SK-N-SH treated with all-trans-retinoic acid at 6 μM for 48 hours (cell line): ENCODE results near the gene SDK1.

ENCODE experiments used
- ESRRG ChIP-seq: fragments of 250-450 bp; sonication (Bioruptor Pico); IDR thresholded peaks from 2 replicates; pipeline ENCODE4 v1.6.1; 2021; ENCODE audit warnings: mild to moderate bottlenecking
- GLIS3 ChIP-seq: fragments of 250-450 bp; sonication (Bioruptor Pico); IDR thresholded peaks from 2 replicates; pipeline ENCODE4 v1.5.0; 2020; ENCODE audit warnings: mild to moderate bottlenecking, moderate library complexity
- ISL1 ChIP-seq: fragments of 250-450 bp; sonication (Bioruptor Pico); IDR thresholded peaks from 2 replicates; pipeline ENCODE4 v2.1.2; 2022; ENCODE audit warnings: mild to moderate bottlenecking, moderate library complexity
- PATZ1 ChIP-seq: fragments of 250-450 bp; sonication (Bioruptor Pico); IDR thresholded peaks from 2 replicates; pipeline ENCODE4 v1.8.0; 2020; ENCODE audit warnings: mild to moderate bottlenecking, moderate library complexity, borderline replicate concordance
- PPARA ChIP-seq: fragments of 250-450 bp; sonication (Bioruptor Pico); IDR thresholded peaks from 2 replicates; pipeline ENCODE4 v1.5.0; 2020; ENCODE audit warnings: mild to moderate bottlenecking, borderline replicate concordance
- ZFP30 ChIP-seq: fragments of 450-650 bp; formaldehyde crosslinking; IDR thresholded peaks from 2 replicates; pipeline ENCODE4 v1.5.0; 2022; ENCODE audit warnings: mild to moderate bottlenecking, moderate library complexity
- ZNF565 ChIP-seq: fragments of 450-650 bp; formaldehyde crosslinking; conservative IDR thresholded peaks from 2 replicates; pipeline ENCODE4 v1.5.0; 2020; ENCODE audit warnings: low read depth, mild to moderate bottlenecking, moderate library complexity
- ZNF8 ChIP-seq: fragments of 450-650 bp; formaldehyde crosslinking; IDR thresholded peaks from 2 replicates; pipeline ENCODE4 v1.5.0; 2020; ENCODE audit warnings: mild to moderate bottlenecking, moderate library complexity

- no peak for TF ChIP-seq ZFP30 (CRISPR knock-in tag)
- TF ChIP-seq PATZ1 = no peak
- TF ChIP-seq PPARA = no peak
- TF ChIP-seq ZNF8 (CRISPR knock-in tag) = no peak
- TF ChIP-seq ZNF565 (CRISPR knock-in tag) = no peak
- TF ChIP-seq ESRRG (CRISPR knock-in tag) = no peak
- TF ChIP-seq ISL1 (CRISPR knock-in tag) = no peak
- no peak for TF ChIP-seq GLIS3 (CRISPR knock-in tag)
These were observed 652.9 kb downstream of the SDK1 start for GRCh38 chr7:3953946-3954345.
